Measurements from ENCODE around the gene CERS6. TPM values are rescaled to one million over a fixed set of nuclear protein-coding genes. Genes with fewer than 3 reads are reported as not detected.

CERS6 gene
- total and polyA plus RNA-seq, 3 donors from 2014 or later, result 24.7 to 71.0 (median 59.4) TPM

DNA sequence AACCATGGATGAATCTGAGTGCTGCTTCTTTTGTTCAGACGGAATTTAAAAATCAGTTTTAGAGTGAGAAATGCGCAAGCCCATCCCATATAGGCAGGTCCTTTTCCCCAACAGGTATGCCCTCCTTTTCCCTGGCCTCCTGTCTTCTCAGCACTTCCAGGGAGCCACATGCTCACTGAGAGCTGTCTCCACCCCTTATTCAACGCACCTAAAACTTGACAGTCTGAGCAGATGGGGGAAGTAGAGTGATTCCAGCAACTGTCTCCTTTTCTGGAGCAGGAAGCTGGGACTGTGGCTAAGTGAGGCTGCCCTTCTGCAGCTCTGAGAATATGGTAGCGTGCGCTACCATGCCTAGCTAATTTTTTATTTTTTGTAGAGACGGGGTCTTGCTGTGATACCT, 293.2 kb downstream of the CERS6 start:
- peaks cover 7% of the 10 kb centered on the region for H3K4me1 ChIP-seq
- no peaks in the 10 kb centered on the region for H3K9me3 ChIP-seq
- TF ChIP-seq POLR2A (IDR thresholded peaks at IDR 0.05), result no peak
- TF ChIP-seq, protein P1, sequence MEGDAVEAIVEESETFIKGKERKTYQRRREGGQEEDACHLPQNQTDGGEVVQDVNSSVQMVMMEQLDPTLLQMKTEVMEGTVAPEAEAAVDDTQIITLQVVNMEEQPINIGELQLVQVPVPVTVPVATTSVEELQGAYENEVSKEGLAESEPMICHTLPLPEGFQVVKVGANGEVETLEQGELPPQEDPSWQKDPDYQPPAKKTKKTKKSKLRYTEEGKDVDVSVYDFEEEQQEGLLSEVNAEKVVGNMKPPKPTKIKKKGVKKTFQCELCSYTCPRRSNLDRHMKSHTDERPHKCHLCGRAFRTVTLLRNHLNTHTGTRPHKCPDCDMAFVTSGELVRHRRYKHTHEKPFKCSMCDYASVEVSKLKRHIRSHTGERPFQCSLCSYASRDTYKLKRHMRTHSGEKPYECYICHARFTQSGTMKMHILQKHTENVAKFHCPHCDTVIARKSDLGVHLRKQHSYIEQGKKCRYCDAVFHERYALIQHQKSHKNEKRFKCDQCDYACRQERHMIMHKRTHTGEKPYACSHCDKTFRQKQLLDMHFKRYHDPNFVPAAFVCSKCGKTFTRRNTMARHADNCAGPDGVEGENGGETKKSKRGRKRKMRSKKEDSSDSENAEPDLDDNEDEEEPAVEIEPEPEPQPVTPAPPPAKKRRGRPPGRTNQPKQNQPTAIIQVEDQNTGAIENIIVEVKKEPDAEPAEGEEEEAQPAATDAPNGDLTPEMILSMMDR (IDR thresholded peaks at IDR 0.05), result no peak
- intact Hi-C loops (cut with DNase I; ENCODE audit: low total_unique reads), result no loop called here
- DNase-seq, result no peak
- no peak overlapping the region for H3K27ac ChIP-seq
- WGBS, 2 donors, result 74 to 85% methylated on average over 3 of the region's 6 CpGs
- no peak overlapping the region for H3K4me3 ChIP-seq
- no peaks in the 10 kb centered on the region for H3K27me3 ChIP-seq
- H3K36me3 ChIP-seq (ENCODE audit: low read depth, missing control alignments), result no peaks in the 10 kb centered on the region

DNA sequence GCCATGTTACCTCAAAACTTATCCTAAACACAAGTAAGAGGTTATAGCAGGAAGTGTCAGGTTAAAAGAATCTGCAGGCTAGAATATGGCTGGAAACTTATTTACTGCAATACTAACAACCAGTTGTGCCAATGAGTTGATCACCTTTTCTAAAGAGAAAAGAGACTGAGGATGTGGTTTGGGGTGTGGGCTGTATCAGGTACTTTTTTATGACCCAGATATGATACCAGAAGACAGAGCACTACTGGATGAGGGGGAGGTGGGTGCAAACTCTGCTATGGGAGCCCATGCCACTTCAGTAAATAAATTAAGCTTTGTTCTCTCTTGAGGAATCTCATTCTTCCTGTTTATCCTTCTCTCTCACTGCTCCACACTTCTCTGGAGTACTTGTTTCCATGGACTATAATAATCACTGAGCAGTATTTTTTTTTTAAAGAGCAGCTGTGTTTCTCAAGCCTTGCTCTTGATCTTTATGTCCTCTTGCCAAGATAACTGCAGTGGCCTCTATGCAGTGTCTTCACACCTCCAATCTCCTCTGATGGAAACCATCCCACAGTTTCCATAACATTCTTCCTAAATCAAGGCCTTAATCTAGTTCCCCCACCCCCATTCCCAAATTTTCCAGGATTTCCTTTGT, 295.1 kb downstream of the CERS6 start:
- no peaks in the 10 kb centered on the region for H3K27me3 ChIP-seq
- H3K9me3 ChIP-seq, result no peaks in the 10 kb centered on the region
- TF ChIP-seq, protein P1 (IDR thresholded peaks at IDR 0.05), result no peak
- no peak for TF ChIP-seq POLR2A (IDR thresholded peaks at IDR 0.05)
- intact Hi-C loops (cut with DNase I; ENCODE audit: low total_unique reads), result no loop called here
- H3K36me3 ChIP-seq (ENCODE audit: low read depth, missing control alignments), result no peaks in the 10 kb centered on the region
- DNase-seq, result no peak
- H3K4me1 ChIP-seq, result peaks cover 7% of the 10 kb centered on the region
- H3K27ac ChIP-seq, result no peak overlapping the region
- no peak overlapping the region for H3K4me3 ChIP-seq

- no peak for DNase-seq
- WGBS, 2 donors, result 91 to 92% methylated on average over 8 of the region's 8 CpGs
- Histone ChIP-seq H3K27me3 (no peaks in the 10 kb centered on the region), H3K27ac (no peak overlapping the region), H3K9me3 (no peaks in the 10 kb centered on the region), H3K36me3 (ENCODE audit: low read depth, missing control alignments) (no peaks in the 10 kb centered on the region), H3K4me1 (peaks cover 7% of the 10 kb centered on the region), H3K4me3 (no peak overlapping the region)
- TF ChIP-seq, protein P1 (IDR thresholded peaks at IDR 0.05), result no peak
- TF ChIP-seq POLR2A (IDR thresholded peaks at IDR 0.05), result no peak
- intact Hi-C loops (cut with DNase I; ENCODE audit: low total_unique reads), result no loop called here
These were observed 296.3 kb downstream of the CERS6 start for GRCh38 chr2:168752361-168752760.

- intact Hi-C loops (cut with DNase I; ENCODE audit: low total_unique reads), result no loop called here
These were observed 297.8 kb downstream of the CERS6 start for GRCh38 chr2:168753765-168754329.

More at GRCh38 chr2:168753765-168754329, 297.8 kb downstream of the CERS6 start:
- Histone ChIP-seq H3K27ac (no peak overlapping the region), H3K27me3 (no peaks in the 10 kb centered on the region), H3K9me3 (no peaks in the 10 kb centered on the region), H3K4me3 (no peak overlapping the region), H3K4me1 (peaks cover 7% of the 10 kb centered on the region), H3K36me3 (ENCODE audit: low read depth, missing control alignments) (no peaks in the 10 kb centered on the region)
- WGBS, 2 donors, result 89% methylated on average over 8 of the region's 8 CpGs
- TF ChIP-seq, protein P1 (IDR thresholded peaks at IDR 0.05), result no peak
- TF ChIP-seq POLR2A (IDR thresholded peaks at IDR 0.05), result no peak
- DNase-seq, result no peak

All from testis (tissue), 3 donors.